Measurements from ENCODE around the gene CCDC57. TPM values are rescaled to one million over a fixed set of nuclear protein-coding genes. Genes with fewer than 3 reads are reported as not detected.
A peak's percentile ranks its signal among the peaks of the same experiment; 100 is the strongest.
"Not testable (repeated sequence)": the region's sequence is repeated elsewhere in the genome, so short reads cannot be mapped to it uniquely, and the experiment has no call there.

Gene CCDC57
- total RNA-seq, 1 donor from 2014 or later: 92.1 TPM

- Mint-ChIP-seq H3K9me3 (no peaks in the 10 kb centered on the region), H3K36me3 (no peaks in the 10 kb centered on the region), H3K4me1 (peaks cover 11% of the 10 kb centered on the region), H3K4me3 (peak overlapping the region; percentile 60), H3K27ac (no peak overlapping the region), H3K27me3 (ENCODE audit: low read depth) (no peaks in the 10 kb centered on the region)
- no peak for DNase-seq (ENCODE audit: low spot score in 2 of 2, unreplicated experiment in 2 of 2)
- TF ChIP-seq CTCF (IDR thresholded peaks at IDR 0.05; ENCODE audit: unreplicated experiment): no peak
These were observed 1.5 kb upstream of the CCDC57 start for GRCh38 chr17:82214012-82214628.

- no peak for DNase-seq (ENCODE audit: low spot score in 2 of 2, unreplicated experiment in 2 of 2)
- TF ChIP-seq CTCF (IDR thresholded peaks at IDR 0.05; ENCODE audit: unreplicated experiment): no peak
- Mint-ChIP-seq H3K36me3 (no peaks in the 10 kb centered on the region), H3K27ac (peak overlapping the region; percentile 21), H3K4me3 (peak overlapping the region; percentile 68), H3K4me1 (peaks cover 11% of the 10 kb centered on the region), H3K27me3 (ENCODE audit: low read depth) (no peaks in the 10 kb centered on the region), H3K9me3 (no peaks in the 10 kb centered on the region)
These were observed 789 bp upstream of the CCDC57 start for GRCh38 chr17:82213251-82214011.

GRCh38 chr17:82210655-82211054, 2.0 kb downstream of the CCDC57 start:
- not testable (repeated sequence) for H3K36me3 Mint-ChIP-seq; DNase-seq (ENCODE audit: low spot score in 2 of 2, unreplicated experiment in 2 of 2); H3K27ac Mint-ChIP-seq; H3K9me3 Mint-ChIP-seq; H3K4me3 Mint-ChIP-seq; H3K27me3 Mint-ChIP-seq (ENCODE audit: low read depth)
- peaks cover 21% of the 10 kb centered on the region for H3K4me1 Mint-ChIP-seq

- peak in 1 of 2 experiments; percentile 78 for DNase-seq (ENCODE audit: low spot score in 2 of 2, unreplicated experiment in 2 of 2)
- H3K9me3 Mint-ChIP-seq: no peaks in the 10 kb centered on the region
- TF ChIP-seq CTCF (IDR thresholded peaks at IDR 0.05; ENCODE audit: unreplicated experiment): peak; percentile 92
- no peak overlapping the region for H3K4me3 Mint-ChIP-seq
- peaks cover 14% of the 10 kb centered on the region for H3K4me1 Mint-ChIP-seq
- peaks cover 5% of the 10 kb centered on the region for H3K36me3 Mint-ChIP-seq
- peak overlapping the region; percentile 88 for H3K27ac Mint-ChIP-seq
- H3K27me3 Mint-ChIP-seq (ENCODE audit: low read depth): no peaks in the 10 kb centered on the region
These were observed 6.7 kb downstream of the CCDC57 start for GRCh38 chr17:82205720-82206508.

GRCh38 chr17:82204831-82205719, 7.6 kb downstream of the CCDC57 start:
- no peak for TF ChIP-seq CTCF (IDR thresholded peaks at IDR 0.05; ENCODE audit: unreplicated experiment)
- Mint-ChIP-seq H3K4me1 (peaks cover 14% of the 10 kb centered on the region), H3K4me3 (no peak overlapping the region), H3K36me3 (peaks cover 5% of the 10 kb centered on the region), H3K27ac (peak overlapping the region; percentile 16), H3K9me3 (no peaks in the 10 kb centered on the region), H3K27me3 (ENCODE audit: low read depth) (no peaks in the 10 kb centered on the region)
- no peak for DNase-seq (ENCODE audit: low spot score in 2 of 2, unreplicated experiment in 2 of 2)
